GM15510 (cell line): ENCODE results near the gene SH3TC1.

Source experiments
- POLR2A ChIP-seq: IDR thresholded peaks from 3 replicates; pipeline ENCODE4 v1.6.1; 2011; ENCODE audit warnings: borderline replicate concordance; ENCODE audit not compliant: insufficient read length; ENCODE audit errors: extremely low read depth

The SH3TC1 gene

GRCh38 chr4:8198906-8199593 is at the start of gene SH3TC1:
Gene SH3TC1, plus strand, starts transcription at chr4:8199290. Its CDS starts 5,905 bp downstream, at chr4:8205195.
- TF ChIP-seq POLR2A, result peak; percentile 75

- no peak for TF ChIP-seq POLR2A
Observed at GRCh38 chr4:8149664-8150063, 49.4 kb upstream of the SH3TC1 start.

- no peak for TF ChIP-seq POLR2A
Observed at GRCh38 chr4:8150152-8151090, 48.7 kb upstream of the SH3TC1 start.

- no peak for TF ChIP-seq POLR2A
Observed at GRCh38 chr4:8151165-8151650, 47.9 kb upstream of the SH3TC1 start.

- TF ChIP-seq POLR2A, result no peak
Observed at GRCh38 chr4:8152090-8152864, 46.8 kb upstream of the SH3TC1 start.

GRCh38 chr4:8152865-8153257 is 46.2 kb upstream of the SH3TC1 start:
- TF ChIP-seq POLR2A, result no peak

- no peak for TF ChIP-seq POLR2A
Observed at GRCh38 chr4:8153441-8153840, 45.6 kb upstream of the SH3TC1 start.

- TF ChIP-seq POLR2A, result no peak
Observed at GRCh38 chr4:8155048-8155447, 44.0 kb upstream of the SH3TC1 start.

- no peak for TF ChIP-seq POLR2A
Observed at GRCh38 chr4:8155660-8156421, 43.2 kb upstream of the SH3TC1 start.

GRCh38 chr4:8156617-8157016 is 42.5 kb upstream of the SH3TC1 start:
- TF ChIP-seq POLR2A, result no peak

GRCh38 chr4:8157496-8157895 is 41.6 kb upstream of the SH3TC1 start:
- no peak for TF ChIP-seq POLR2A

- TF ChIP-seq POLR2A, result no peak
Observed at GRCh38 chr4:8157944-8158709, 41.0 kb upstream of the SH3TC1 start.
